HFFc6 (cell line): Measurements from ENCODE around the gene PDE6H. TPM values are rescaled to one million over a fixed set of nuclear protein-coding genes. Genes with fewer than 3 reads are reported as not detected.

ENCODE experiments used
- DNase-seq: peaks from one replicate; pipeline ENCODE4 v3.0.0-alpha.2; 2018
- H3K27ac Mint-ChIP-seq: 2 replicates; pipeline ENCODE4 v1.8.0; 2020; ENCODE audit warnings: mild to moderate bottlenecking, mixed read lengths
- H3K27me3 Mint-ChIP-seq: 2 replicates; pipeline ENCODE4 v1.8.0; 2021; ENCODE audit warnings: mild to moderate bottlenecking, moderate library complexity, mixed read lengths; ENCODE audit not compliant: insufficient read depth
- H3K36me3 Mint-ChIP-seq: 2 replicates; pipeline ENCODE4 v1.8.0; 2021; ENCODE audit warnings: low read depth, mixed read lengths
- H3K4me1 Mint-ChIP-seq: 2 replicates; pipeline ENCODE4 v1.8.0; 2020; ENCODE audit warnings: low read depth, mixed read lengths
- H3K4me3 Mint-ChIP-seq: 2 replicates; pipeline ENCODE4 v1.8.0; 2020; ENCODE audit warnings: mild to moderate bottlenecking, moderate library complexity, mixed read lengths
- H3K9me3 Mint-ChIP-seq: 2 replicates; pipeline ENCODE4 v1.8.0; 2020; ENCODE audit warnings: mild to moderate bottlenecking, mixed read lengths
- CTCF ChIP-seq: fragments of 200-600 bp; sonication (generic); IDR thresholded peaks from 2 replicates; pipeline ENCODE4 v1.5.0; 2021; ENCODE audit warnings: antibody characterized with exemption, mild to moderate bottlenecking
- total RNA-seq, 6 experiments: library from RNA; stranded (reverse); fragmentation: NEBNext Ultra II Directional; extraction: Animal tissue kit (Norgen Biotek cat#: 25700); gene quantifications; 2 replicates in 1 of 6; 3 replicates in 5 of 6; pipeline ENCODE4 v1.2.3, GENCODE V29; 2021

Gene PDE6H
- total RNA-seq, 6 experiments from 2014 or later, result not detected

GRCh38 chr12:14982991-14983390, 10.1 kb downstream of the PDE6H start:
- Mint-ChIP-seq H3K4me1 (no peaks in the 10 kb centered on the region), H3K27me3 (peaks cover 4% of the 10 kb centered on the region), H3K4me3 (no peak overlapping the region), H3K9me3 (no peaks in the 10 kb centered on the region), H3K36me3 (no peaks in the 10 kb centered on the region), H3K27ac (no peak overlapping the region)
- no peak for DNase-seq
- no peak for TF ChIP-seq CTCF

DNA sequence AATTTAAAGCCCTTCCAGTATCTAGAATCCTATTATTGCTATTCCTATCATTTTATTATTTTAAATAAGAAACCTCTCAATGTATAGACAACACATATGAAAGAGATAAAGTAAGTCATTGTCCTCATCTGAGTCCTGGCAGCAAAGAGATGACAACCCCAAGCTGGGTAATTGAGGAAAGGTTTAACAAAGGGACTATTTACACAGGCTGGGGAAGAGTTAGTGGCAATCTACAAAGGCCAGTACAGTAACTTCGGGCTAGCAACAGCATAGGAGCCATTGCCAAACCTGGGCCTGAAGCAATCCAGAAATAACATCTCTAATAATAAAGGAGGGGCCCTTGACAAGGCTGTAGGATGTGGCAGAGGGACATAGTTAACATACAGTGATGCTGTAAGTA, 11.2 kb downstream of the PDE6H start:
- no peak for TF ChIP-seq CTCF
- no peak for DNase-seq
- no peaks in the 10 kb centered on the region for H3K9me3 Mint-ChIP-seq
- H3K27ac Mint-ChIP-seq, result no peak overlapping the region
- peaks cover 4% of the 10 kb centered on the region; the same call in 1 of the 2 replicates for H3K27me3 Mint-ChIP-seq
- H3K4me1 Mint-ChIP-seq, result no peaks in the 10 kb centered on the region
- no peaks in the 10 kb centered on the region for H3K36me3 Mint-ChIP-seq
- no peak overlapping the region for H3K4me3 Mint-ChIP-seq

GRCh38 chr12:14984766-14985285, 12.0 kb downstream of the PDE6H start:
- TF ChIP-seq CTCF, result no peak
- Mint-ChIP-seq H3K27me3 (peaks cover 4% of the 10 kb centered on the region; the same call in 1 of the 2 replicates), H3K36me3 (no peaks in the 10 kb centered on the region), H3K9me3 (no peaks in the 10 kb centered on the region), H3K4me3 (no peak overlapping the region), H3K27ac (no peak overlapping the region), H3K4me1 (no peaks in the 10 kb centered on the region)
- DNase-seq, result no peak

GRCh38 chr12:14986449-14986848, 13.6 kb downstream of the PDE6H start:
- H3K4me1 Mint-ChIP-seq, result no peaks in the 10 kb centered on the region
- peaks cover 1% of the 10 kb centered on the region; the same call in 1 of the 2 replicates for H3K27me3 Mint-ChIP-seq
- H3K27ac Mint-ChIP-seq, result no peak overlapping the region
- H3K4me3 Mint-ChIP-seq, result no peak overlapping the region
- no peak for TF ChIP-seq CTCF
- no peaks in the 10 kb centered on the region for H3K9me3 Mint-ChIP-seq
- DNase-seq, result no peak
- H3K36me3 Mint-ChIP-seq, result no peaks in the 10 kb centered on the region

DNA sequence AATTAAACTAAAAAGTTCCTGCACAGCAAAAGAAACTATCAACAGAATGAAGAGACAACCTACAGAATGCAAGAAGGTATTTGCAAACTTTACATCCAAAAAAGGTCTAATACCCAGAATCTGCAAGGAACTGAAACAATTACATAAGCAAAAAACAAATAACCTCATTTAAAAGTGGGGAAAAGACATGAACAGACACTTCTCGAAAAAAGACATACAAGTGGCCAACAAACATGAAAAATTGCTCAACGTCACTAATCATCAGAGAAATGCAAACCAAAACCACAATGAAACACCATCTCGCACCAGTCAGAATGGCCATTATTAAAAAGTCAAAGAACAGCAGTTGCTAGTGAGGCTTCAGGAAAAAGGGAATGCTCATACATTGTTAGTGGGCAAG, 15.2 kb downstream of the PDE6H start:
- H3K9me3 Mint-ChIP-seq, result no peaks in the 10 kb centered on the region
- H3K36me3 Mint-ChIP-seq, result no peaks in the 10 kb centered on the region
- no peak for TF ChIP-seq CTCF
- peaks cover 4% of the 10 kb centered on the region for H3K4me1 Mint-ChIP-seq
- no peak for DNase-seq
- no peak overlapping the region for H3K4me3 Mint-ChIP-seq
- H3K27ac Mint-ChIP-seq, result no peak overlapping the region
- H3K27me3 Mint-ChIP-seq, result peaks cover 1% of the 10 kb centered on the region; the same call in 1 of the 2 replicates

DNA sequence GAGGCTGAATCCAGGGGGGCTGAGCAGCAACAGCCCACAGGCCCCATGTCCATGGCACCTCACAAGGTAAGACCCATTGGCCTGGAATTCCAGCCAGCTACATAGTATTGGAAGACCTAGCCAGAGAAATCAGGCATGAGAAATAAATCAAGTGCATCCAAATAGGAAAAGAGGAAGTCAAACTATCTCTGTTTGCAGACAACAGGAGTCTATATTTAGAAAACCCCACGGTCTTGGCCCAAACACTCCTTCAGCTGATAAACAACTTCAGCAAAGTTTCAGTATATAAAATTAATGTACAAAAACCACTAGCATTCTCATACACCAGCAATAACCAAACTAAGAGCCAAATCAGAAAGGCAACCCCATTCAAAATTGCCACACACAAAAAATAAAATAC, 16.9 kb downstream of the PDE6H start:
- Mint-ChIP-seq H3K27ac (no peak overlapping the region), H3K4me1 (peaks cover 21% of the 10 kb centered on the region), H3K36me3 (no peaks in the 10 kb centered on the region), H3K9me3 (no peaks in the 10 kb centered on the region), H3K27me3 (peaks cover 1% of the 10 kb centered on the region; the same call in 1 of the 2 replicates), H3K4me3 (no peak overlapping the region)
- DNase-seq, result no peak
- TF ChIP-seq CTCF, result no peak
